ENCODE data around the gene NAP1L4. TPM values are rescaled to one million over a fixed set of nuclear protein-coding genes. Genes with fewer than 3 reads are reported as not detected.

Gene NAP1L4
- total RNA-seq, 1 experiment from 2014 or later, result 184 TPM

DNA sequence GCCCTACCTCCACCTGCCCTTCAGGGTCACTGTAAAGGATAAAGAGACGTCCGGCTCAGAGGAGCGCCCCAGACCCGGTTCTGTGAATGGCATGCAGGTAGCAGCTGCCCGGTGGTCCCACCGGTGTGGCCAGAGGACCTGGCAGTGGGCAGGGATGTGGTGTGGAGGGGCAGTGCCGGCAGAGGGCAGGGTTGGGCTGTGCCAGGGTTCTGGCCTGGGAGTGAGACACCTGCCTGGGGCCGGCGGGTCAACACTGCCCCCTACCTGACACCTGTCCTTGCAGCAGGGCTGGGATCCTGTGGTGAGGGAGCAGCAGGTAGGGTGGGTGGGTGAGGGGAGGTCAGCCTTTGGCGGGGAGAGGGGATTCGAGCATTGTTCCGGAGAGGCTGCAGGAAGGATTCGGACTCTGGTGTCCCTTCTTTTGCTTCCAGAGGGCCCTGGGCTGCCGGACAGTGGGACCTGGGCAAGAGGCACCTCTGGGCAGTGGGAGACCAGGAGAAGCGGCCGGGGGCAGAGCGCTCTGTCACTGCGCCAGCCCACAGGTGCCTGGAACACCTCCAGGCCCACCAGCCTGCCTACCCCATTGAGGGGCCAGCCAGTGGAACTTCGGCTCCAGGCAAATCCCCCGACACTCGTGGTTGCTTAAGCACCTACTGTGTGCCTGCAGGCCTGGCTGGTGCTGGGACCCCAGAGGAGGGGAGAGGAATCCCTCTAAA lies 61.3 kb downstream of the NAP1L4 start:
- ChIA-PET CTCF (no interaction called here), POLR2A (ENCODE audit: low non-redundant PET) (no interaction called here)
- Histone ChIP-seq H3K27me3 (replicated peaks; ENCODE audit: insufficient read depth, low read depth, low read length, poor library complexity) (no peaks in the 10 kb centered on the region), H3K36me3 (ENCODE audit: insufficient read depth, low read length, poor library complexity, severe bottlenecking) (no peaks in the 10 kb centered on the region), H3K4me3 (ENCODE audit: low read depth, low read length, poor library complexity, severe bottlenecking) (peak overlapping the region; percentile 59), H3K4me1 (ENCODE audit: insufficient read depth, low read length, poor library complexity, severe bottlenecking) (peaks cover 16% of the 10 kb centered on the region), H3K9me3 (ENCODE audit: low read depth, low read length, poor library complexity, severe bottlenecking) (no peaks in the 10 kb centered on the region), H3K27ac (ENCODE audit: low read depth, low read length, poor library complexity, severe bottlenecking) (no peak overlapping the region)
- no peak for TF ChIP-seq EZH2 (IDR thresholded peaks at IDR 0.05; ENCODE audit: borderline replicate concordance, low read depth, low read length, poor library complexity, severe bottlenecking)
- TF ChIP-seq, protein P1, sequence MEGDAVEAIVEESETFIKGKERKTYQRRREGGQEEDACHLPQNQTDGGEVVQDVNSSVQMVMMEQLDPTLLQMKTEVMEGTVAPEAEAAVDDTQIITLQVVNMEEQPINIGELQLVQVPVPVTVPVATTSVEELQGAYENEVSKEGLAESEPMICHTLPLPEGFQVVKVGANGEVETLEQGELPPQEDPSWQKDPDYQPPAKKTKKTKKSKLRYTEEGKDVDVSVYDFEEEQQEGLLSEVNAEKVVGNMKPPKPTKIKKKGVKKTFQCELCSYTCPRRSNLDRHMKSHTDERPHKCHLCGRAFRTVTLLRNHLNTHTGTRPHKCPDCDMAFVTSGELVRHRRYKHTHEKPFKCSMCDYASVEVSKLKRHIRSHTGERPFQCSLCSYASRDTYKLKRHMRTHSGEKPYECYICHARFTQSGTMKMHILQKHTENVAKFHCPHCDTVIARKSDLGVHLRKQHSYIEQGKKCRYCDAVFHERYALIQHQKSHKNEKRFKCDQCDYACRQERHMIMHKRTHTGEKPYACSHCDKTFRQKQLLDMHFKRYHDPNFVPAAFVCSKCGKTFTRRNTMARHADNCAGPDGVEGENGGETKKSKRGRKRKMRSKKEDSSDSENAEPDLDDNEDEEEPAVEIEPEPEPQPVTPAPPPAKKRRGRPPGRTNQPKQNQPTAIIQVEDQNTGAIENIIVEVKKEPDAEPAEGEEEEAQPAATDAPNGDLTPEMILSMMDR (conservative IDR thresholded peaks at IDR 0.05; ENCODE audit: low read depth, low read length), result peak; percentile 33
- intact Hi-C loops (cut with micrococcal nuclease; ENCODE audit: unreplicated experiment), result no loop called here
- no peak for DNase-seq (ENCODE audit: low spot score)
- no TSS peak for BruUV-seq (replicated peaks)

DNA sequence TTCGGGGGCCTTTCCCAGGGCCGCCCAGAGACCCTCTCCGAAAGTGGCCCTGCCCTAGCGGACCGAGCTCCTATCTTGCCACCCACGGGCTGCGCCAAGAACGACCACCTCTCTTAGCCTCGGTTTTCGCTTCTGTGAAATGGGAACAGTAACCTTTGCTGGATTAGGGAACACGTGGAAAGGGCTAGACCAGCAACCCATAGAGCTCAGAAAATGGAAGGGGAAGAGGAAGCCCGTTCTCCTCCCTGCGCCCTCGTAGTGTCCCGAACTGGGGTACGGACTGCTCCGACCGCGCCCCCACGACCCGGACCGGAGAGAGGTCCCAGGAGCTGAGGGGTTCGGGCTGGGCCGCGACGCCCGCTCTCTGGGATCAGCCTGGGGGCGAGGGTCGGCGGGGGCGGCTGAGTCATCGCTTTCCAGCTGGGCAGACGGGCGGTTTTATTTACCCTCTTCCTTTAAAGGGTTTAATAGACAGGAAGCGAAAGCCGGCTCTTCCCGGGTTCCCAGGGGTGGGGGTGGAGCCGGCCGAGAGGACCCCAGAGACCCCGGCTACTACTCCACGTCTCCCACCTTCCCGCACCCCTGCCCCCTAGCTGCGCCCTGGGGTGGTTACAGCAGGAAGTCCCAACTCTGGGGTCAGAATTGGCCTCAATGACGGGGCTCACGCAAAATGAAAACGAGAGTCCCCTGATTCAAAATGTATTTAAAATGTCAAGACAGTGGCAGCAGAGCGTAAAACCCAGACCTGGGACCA lies 62.0 kb downstream of the NAP1L4 start:
- ChIA-PET CTCF (no interaction called here), POLR2A (ENCODE audit: low non-redundant PET) (no interaction called here)
- no peaks in the 10 kb centered on the region for H3K9me3 ChIP-seq (ENCODE audit: low read depth, low read length, poor library complexity, severe bottlenecking)
- no TSS peak for BruUV-seq (replicated peaks)
- peak overlapping the region; percentile 38 for H3K27ac ChIP-seq (ENCODE audit: low read depth, low read length, poor library complexity, severe bottlenecking)
- no peaks in the 10 kb centered on the region for H3K27me3 ChIP-seq (replicated peaks; ENCODE audit: insufficient read depth, low read depth, low read length, poor library complexity)
- intact Hi-C loops (cut with micrococcal nuclease; ENCODE audit: unreplicated experiment), result no loop called here
- peak overlapping the region; percentile 59 for H3K4me3 ChIP-seq (ENCODE audit: low read depth, low read length, poor library complexity, severe bottlenecking)
- peaks cover 16% of the 10 kb centered on the region for H3K4me1 ChIP-seq (ENCODE audit: insufficient read depth, low read length, poor library complexity, severe bottlenecking)
- TF ChIP-seq, protein P1 (conservative IDR thresholded peaks at IDR 0.05; ENCODE audit: low read depth, low read length), result peak; percentile 45; the same call in 1 of the 2 replicates
- TF ChIP-seq EZH2 (IDR thresholded peaks at IDR 0.05; ENCODE audit: borderline replicate concordance, low read depth, low read length, poor library complexity, severe bottlenecking), result no peak
- DNase-seq (ENCODE audit: low spot score), result peak; percentile 78
- no peaks in the 10 kb centered on the region for H3K36me3 ChIP-seq (ENCODE audit: insufficient read depth, low read length, poor library complexity, severe bottlenecking)

DNA sequence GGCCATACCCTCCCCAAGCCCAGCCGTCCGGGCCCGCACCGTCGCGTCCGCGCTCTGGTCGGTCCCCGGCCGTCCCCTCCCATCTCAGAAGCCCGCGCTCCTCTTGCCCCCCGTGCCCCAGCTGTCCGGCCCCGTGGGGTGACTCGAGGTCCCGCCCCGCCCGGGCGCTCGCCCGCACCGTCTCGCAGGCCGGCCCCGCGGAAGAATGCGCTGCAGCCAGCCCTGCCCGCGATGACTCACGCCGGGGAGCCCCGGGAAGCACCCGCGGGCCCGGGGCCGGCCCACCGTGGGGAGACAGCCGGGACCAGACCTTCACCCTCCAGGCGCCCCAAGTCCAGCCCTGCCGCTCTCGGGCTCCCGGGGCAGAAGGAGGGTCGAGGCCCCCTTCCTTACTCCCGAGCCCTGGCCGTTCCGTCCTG lies 62.6 kb downstream of the NAP1L4 start:
- peaks cover 16% of the 10 kb centered on the region for H3K4me1 ChIP-seq (ENCODE audit: insufficient read depth, low read length, poor library complexity, severe bottlenecking)
- H3K36me3 ChIP-seq (ENCODE audit: insufficient read depth, low read length, poor library complexity, severe bottlenecking), result no peaks in the 10 kb centered on the region
- CTCF ChIA-PET, result no interaction called here
- intact Hi-C loops (cut with micrococcal nuclease; ENCODE audit: unreplicated experiment), result no loop called here
- POLR2A ChIA-PET (ENCODE audit: low non-redundant PET), result no interaction called here
- TF ChIP-seq, protein P1 (conservative IDR thresholded peaks at IDR 0.05; ENCODE audit: low read depth, low read length), result no peak
- TF ChIP-seq EZH2 (IDR thresholded peaks at IDR 0.05; ENCODE audit: borderline replicate concordance, low read depth, low read length, poor library complexity, severe bottlenecking), result no peak
- peak overlapping the region; percentile 59 for H3K4me3 ChIP-seq (ENCODE audit: low read depth, low read length, poor library complexity, severe bottlenecking)
- no TSS peak for BruUV-seq (replicated peaks)
- DNase-seq (ENCODE audit: low spot score), result peak; percentile 35
- H3K27ac ChIP-seq (ENCODE audit: low read depth, low read length, poor library complexity, severe bottlenecking), result peak overlapping the region; percentile 38
- H3K9me3 ChIP-seq (ENCODE audit: low read depth, low read length, poor library complexity, severe bottlenecking), result no peaks in the 10 kb centered on the region
- H3K27me3 ChIP-seq (replicated peaks; ENCODE audit: insufficient read depth, low read depth, low read length, poor library complexity), result no peaks in the 10 kb centered on the region
